ENCODE measurements around the gene ADAMTS1. TPM values are rescaled to one million over a fixed set of nuclear protein-coding genes. Genes with fewer than 3 reads are reported as not detected.

The ADAMTS1 gene
- total RNA-seq, 2 experiments from 2014 or later: not detected

GRCh38 chr21:26842974-26843932 is 2.0 kb downstream of the ADAMTS1 start:
- H3K36me3 Mint-ChIP-seq: no peaks in the 10 kb centered on the region
- intact Hi-C loops (cut with micrococcal nuclease): loop anchor here (10.0 kb wide), 1 partner anchor 1672 kb away; no protein-coding TSS in a partner anchor
- CTCF ChIA-PET: interaction anchor here (2.0 to 2.1 kb wide), 2 partner anchors 10 to 1902 kb away, joined by 6 to 10 read pairs; no protein-coding TSS in a partner anchor

GRCh38 chr21:26842300-26842699 is 2.9 kb downstream of the ADAMTS1 start:
- intact Hi-C loops (cut with micrococcal nuclease): loop anchor here (10.0 kb wide), 1 partner anchor 1673 kb away; no protein-coding TSS in a partner anchor
- ChIA-PET CTCF (no interaction called here), POLR2A (no interaction called here)
- peaks cover 58% of the 10 kb centered on the region for H3K27me3 Mint-ChIP-seq
- no peak overlapping the region for H3K27ac Mint-ChIP-seq
- no peaks in the 10 kb centered on the region for H3K36me3 Mint-ChIP-seq
- H3K4me3 Mint-ChIP-seq: no peak overlapping the region
- peaks cover 28% of the 10 kb centered on the region for H3K4me1 Mint-ChIP-seq (ENCODE audit: low read depth)
- no peaks in the 10 kb centered on the region for H3K9me3 Mint-ChIP-seq
- DNase-seq: no peak

More at GRCh38 chr21:26842974-26843932, 2.0 kb downstream of the ADAMTS1 start:
- H3K27ac Mint-ChIP-seq: no peak overlapping the region
- peak overlapping the region; percentile 49 for H3K4me3 Mint-ChIP-seq
- H3K9me3 Mint-ChIP-seq: no peaks in the 10 kb centered on the region
- H3K27me3 Mint-ChIP-seq: peaks cover 60% of the 10 kb centered on the region
- H3K4me1 Mint-ChIP-seq (ENCODE audit: low read depth): peaks cover 28% of the 10 kb centered on the region
- POLR2A ChIA-PET: no interaction called here
- DNase-seq: peak; percentile 29

GRCh38 chr21:26840912-26841311 is 4.3 kb downstream of the ADAMTS1 start:
- peaks cover 45% of the 10 kb centered on the region for H3K27me3 Mint-ChIP-seq
- H3K27ac Mint-ChIP-seq: no peak overlapping the region
- POLR2A ChIA-PET: no interaction called here
- intact Hi-C loops (cut with micrococcal nuclease): loop anchor here (10.0 kb wide), 1 partner anchor 1674 kb away; no protein-coding TSS in a partner anchor
- CTCF ChIA-PET: interaction anchor here (1.0 kb wide), 1 partner anchor 10 kb away, joined by 3 read pairs; no protein-coding TSS in a partner anchor
- no peaks in the 10 kb centered on the region for H3K36me3 Mint-ChIP-seq
- DNase-seq: no peak
- H3K9me3 Mint-ChIP-seq: no peaks in the 10 kb centered on the region
- H3K4me1 Mint-ChIP-seq (ENCODE audit: low read depth): peaks cover 15% of the 10 kb centered on the region
- no peak overlapping the region for H3K4me3 Mint-ChIP-seq

GRCh38 chr21:26840201-26840600 is 5.0 kb downstream of the ADAMTS1 start:
- peaks cover 42% of the 10 kb centered on the region for H3K27me3 Mint-ChIP-seq
- no peaks in the 10 kb centered on the region for H3K9me3 Mint-ChIP-seq
- H3K36me3 Mint-ChIP-seq: no peaks in the 10 kb centered on the region
- H3K4me1 Mint-ChIP-seq (ENCODE audit: low read depth): peaks cover 11% of the 10 kb centered on the region
- intact Hi-C loops (cut with micrococcal nuclease): loop anchor here (10.0 kb wide), 1 partner anchor 1675 kb away; no protein-coding TSS in a partner anchor
- POLR2A ChIA-PET: no interaction called here
- no peak overlapping the region for H3K27ac Mint-ChIP-seq
- H3K4me3 Mint-ChIP-seq: no peak overlapping the region
- CTCF ChIA-PET: interaction anchor here (1.0 kb wide), 1 partner anchor 10 kb away, joined by 3 read pairs; no protein-coding TSS in a partner anchor
- DNase-seq: peak; percentile 30

- intact Hi-C loops (cut with micrococcal nuclease): no loop called here
- POLR2A ChIA-PET: no interaction called here
- CTCF ChIA-PET: interaction anchor here (0.7 kb wide), 1 partner anchor 1907 kb away, joined by 3 read pairs; no protein-coding TSS in a partner anchor
- DNase-seq: no peak
- no peak overlapping the region for H3K27ac Mint-ChIP-seq
- no peaks in the 10 kb centered on the region for H3K9me3 Mint-ChIP-seq
- no peaks in the 10 kb centered on the region for H3K36me3 Mint-ChIP-seq
- peaks cover 33% of the 10 kb centered on the region for H3K27me3 Mint-ChIP-seq
- H3K4me1 Mint-ChIP-seq (ENCODE audit: low read depth): peaks cover 10% of the 10 kb centered on the region
- H3K4me3 Mint-ChIP-seq: no peak overlapping the region
Measured at GRCh38 chr21:26837539-26837938, 7.7 kb downstream of the ADAMTS1 start.

- H3K36me3 Mint-ChIP-seq: no peaks in the 10 kb centered on the region
- CTCF ChIA-PET: no interaction called here
- POLR2A ChIA-PET: no interaction called here
Measured at GRCh38 chr21:26836528-26836927, 8.7 kb downstream of the ADAMTS1 start.

GRCh38 chr21:26835714-26836265 is 9.4 kb downstream of the ADAMTS1 start:
- no peaks in the 10 kb centered on the region for H3K36me3 Mint-ChIP-seq
- H3K27ac Mint-ChIP-seq: no peak overlapping the region
- H3K27me3 Mint-ChIP-seq: peaks cover 29% of the 10 kb centered on the region
- ChIA-PET POLR2A (no interaction called here), CTCF (no interaction called here)
- no peaks in the 10 kb centered on the region for H3K9me3 Mint-ChIP-seq
- no peak for DNase-seq
- no peak overlapping the region for H3K4me3 Mint-ChIP-seq
- H3K4me1 Mint-ChIP-seq (ENCODE audit: low read depth): peaks cover 10% of the 10 kb centered on the region
- intact Hi-C loops (cut with micrococcal nuclease): no loop called here

More at GRCh38 chr21:26836528-26836927, 8.7 kb downstream of the ADAMTS1 start:
- DNase-seq: no peak
- H3K9me3 Mint-ChIP-seq: no peaks in the 10 kb centered on the region
- peaks cover 10% of the 10 kb centered on the region for H3K4me1 Mint-ChIP-seq (ENCODE audit: low read depth)
- H3K27me3 Mint-ChIP-seq: peaks cover 29% of the 10 kb centered on the region
- no peak overlapping the region for H3K4me3 Mint-ChIP-seq
- no peak overlapping the region for H3K27ac Mint-ChIP-seq
- intact Hi-C loops (cut with micrococcal nuclease): no loop called here

GRCh38 chr21:26835027-26835713 is 10.0 kb downstream of the ADAMTS1 start:
- Mint-ChIP-seq H3K9me3 (no peaks in the 10 kb centered on the region), H3K4me1 (ENCODE audit: low read depth) (peaks cover 10% of the 10 kb centered on the region), H3K27ac (no peak overlapping the region), H3K27me3 (peaks cover 23% of the 10 kb centered on the region), H3K36me3 (no peaks in the 10 kb centered on the region), H3K4me3 (no peak overlapping the region)
- POLR2A ChIA-PET: no interaction called here
- CTCF ChIA-PET: no interaction called here
- no peak for DNase-seq
- intact Hi-C loops (cut with micrococcal nuclease): no loop called here

GRCh38 chr21:26834181-26834905 is 10.9 kb downstream of the ADAMTS1 start:
- POLR2A ChIA-PET: no interaction called here
- intact Hi-C loops (cut with micrococcal nuclease): no loop called here
- Mint-ChIP-seq H3K27me3 (peaks cover 17% of the 10 kb centered on the region), H3K36me3 (no peaks in the 10 kb centered on the region), H3K4me1 (ENCODE audit: low read depth) (peaks cover 8% of the 10 kb centered on the region), H3K27ac (no peak overlapping the region), H3K4me3 (no peak overlapping the region), H3K9me3 (no peaks in the 10 kb centered on the region)
- no peak for DNase-seq
- CTCF ChIA-PET: interaction anchor here (1.2 kb wide), 1 partner anchor 13 kb away, joined by 3 read pairs; no protein-coding TSS in a partner anchor

- intact Hi-C loops (cut with micrococcal nuclease): no loop called here
- H3K9me3 Mint-ChIP-seq: no peaks in the 10 kb centered on the region
- no peak overlapping the region for H3K27ac Mint-ChIP-seq
- H3K36me3 Mint-ChIP-seq: no peaks in the 10 kb centered on the region
- ChIA-PET POLR2A (no interaction called here), CTCF (interaction anchor here (1.0 to 1.2 kb wide), 2 partner anchors 11 to 14 kb away, joined by 3 read pairs; no protein-coding TSS in a partner anchor)
- DNase-seq: no peak
- H3K4me1 Mint-ChIP-seq (ENCODE audit: low read depth): peaks cover 8% of the 10 kb centered on the region
- no peak overlapping the region for H3K4me3 Mint-ChIP-seq
- peaks cover 17% of the 10 kb centered on the region for H3K27me3 Mint-ChIP-seq
Measured at GRCh38 chr21:26833460-26833939, 11.7 kb downstream of the ADAMTS1 start.

- POLR2A ChIA-PET: no interaction called here
- CTCF ChIA-PET: interaction anchor here (1.0 kb wide), 1 partner anchor 11 kb away, joined by 3 read pairs; no protein-coding TSS in a partner anchor
- no peaks in the 10 kb centered on the region for H3K9me3 Mint-ChIP-seq
- peaks cover 8% of the 10 kb centered on the region for H3K4me1 Mint-ChIP-seq (ENCODE audit: low read depth)
- no peaks in the 10 kb centered on the region for H3K36me3 Mint-ChIP-seq
- DNase-seq: no peak
- intact Hi-C loops (cut with micrococcal nuclease): no loop called here
- no peak overlapping the region for H3K27ac Mint-ChIP-seq
- no peak overlapping the region for H3K4me3 Mint-ChIP-seq
- peaks cover 17% of the 10 kb centered on the region for H3K27me3 Mint-ChIP-seq
Measured at GRCh38 chr21:26833011-26833410, 12.2 kb downstream of the ADAMTS1 start.

Data from activated CD4-positive, alpha-beta memory T cell treated with anti-CD3 and anti-CD28 coated beads for 36 hours (primary cell).